T-cell (primary cell): ENCODE results near the gene ALDH1A2. TPM values are rescaled to one million over a fixed set of nuclear protein-coding genes. Genes with fewer than 3 reads are reported as not detected.

Experiments
- ATAC-seq, 4 experiments: fragments of 200-7000 bp in 3 of 4; fragments of 150-1000 bp in 1 of 4; cut with Tn5 transposase; replicated peaks in 1 of 4; 1 replicate in 3 of 4; 2 replicates in 1 of 4; pipeline ENCODE4 v1.10.0; 2021; ENCODE audit warnings: moderate library complexity in 3 of 4, mild to moderate bottlenecking in 2 of 4, moderate number of reproducible peaks in 1 of 4
- CTCF ChIA-PET, 2 donors: fragments of 300-600 bp; sonication (Branson Sonifier 250); formaldehyde crosslinking; loops; one replicate each; lab custom pipeline; 2022; ENCODE audit warnings: antibody characterized with exemption in 2 of 2; lab: Charles Lee
- POLR2A ChIA-PET, 2 donors: fragments of 300-600 bp; sonication (Branson Sonifier 250); formaldehyde crosslinking; loops; one replicate each; lab custom pipeline; 2022; ENCODE audit warnings: antibody characterized with exemption in 2 of 2; lab: Charles Lee
- DNase-seq, 35 experiments: peaks; one replicate each; pipeline versions ENCODE4 v3.0.0 to v3.0.0-alpha.2; 2013 to 2023
- H3K27ac ChIP-seq: one replicate; pipeline ENCODE4 v1.5.1; 2013; ENCODE audit warnings: low read length
- H3K27me3 ChIP-seq, 2 experiments: replicated peaks in 1 of 2; 1 replicate in 1 of 2; 2 replicates in 1 of 2; pipeline versions ENCODE4 v1.6.1 to v1.7.0; 2013; ENCODE audit warnings: low read length in 1 of 2, mixed read lengths in 1 of 2; ENCODE audit not compliant: control insufficient read depth in 2 of 2, insufficient read depth in 2 of 2; ENCODE audit errors: extremely low read depth in 1 of 2
- H3K36me3 ChIP-seq, 2 donors: 1 replicate in 1 of 2; 2 replicates in 1 of 2; pipeline versions ENCODE4 v1.6.1 to v1.7.0; 2013; ENCODE audit warnings: low read length in 1 of 2; ENCODE audit not compliant: control insufficient read depth in 2 of 2, insufficient read depth in 1 of 2; ENCODE audit errors: extremely low read depth in 1 of 2
- H3K4me1 ChIP-seq, 2 experiments: 1 replicate in 1 of 2; 2 replicates in 1 of 2; pipeline versions ENCODE4 v1.6.1 to v1.7.0; 2013; ENCODE audit warnings: low read length in 2 of 2, mixed read lengths in 1 of 2; ENCODE audit not compliant: insufficient read depth in 2 of 2, control insufficient read depth in 1 of 2; ENCODE audit errors: extremely low read depth in 1 of 2
- H3K4me3 ChIP-seq, 2 donors: 1 replicate in 1 of 2; 2 replicates in 1 of 2; pipeline versions ENCODE4 v1.5.1 to v1.7.0; 2013; ENCODE audit warnings: mild to moderate bottlenecking in 2 of 2, low read length in 1 of 2, moderate library complexity in 1 of 2; ENCODE audit not compliant: control insufficient read depth in 1 of 2; ENCODE audit errors: extremely low read depth in 1 of 2
- H3K9me3 ChIP-seq: 2 replicates; pipeline ENCODE4 v1.7.0; 2013
- H3K27ac Mint-ChIP-seq, 2 donors: one replicate each; pipeline ENCODE4 v1.8.0; 2020 to 2021; ENCODE audit warnings: mild to moderate bottlenecking in 2 of 2, mixed read lengths in 2 of 2
- H3K27me3 Mint-ChIP-seq, 2 donors: one replicate each; pipeline ENCODE4 v1.8.0; 2021 to 2022; ENCODE audit warnings: mixed read lengths in 2 of 2
- H3K36me3 Mint-ChIP-seq: one replicate; pipeline ENCODE4 v1.8.0; 2021; ENCODE audit warnings: mixed read lengths
- H3K4me1 Mint-ChIP-seq, 3 donors: one replicate each; pipeline ENCODE4 v1.8.0; 2020 to 2022; ENCODE audit warnings: mixed read lengths in 3 of 3, mild to moderate bottlenecking in 1 of 3
- H3K4me3 Mint-ChIP-seq, 3 donors: one replicate each; pipeline ENCODE4 v1.8.0; 2020 to 2022; ENCODE audit warnings: mild to moderate bottlenecking in 3 of 3, mixed read lengths in 3 of 3, moderate library complexity in 3 of 3
- H3K9me3 Mint-ChIP-seq, 3 donors: one replicate each; pipeline ENCODE4 v1.8.0; 2020 to 2022; ENCODE audit warnings: mixed read lengths in 3 of 3
- WGBS: methylation state at CpG from one replicate; pipeline ENCODE4 v1.1.5; 2013; ENCODE audit warnings: missing lambda C conversion rate; ENCODE audit not compliant: insufficient coverage; 5-methylcytosine and 5-hydroxymethylcytosine counted together
- total RNA-seq, 35 experiments: library from RNA in 6 of 35; stranded (reverse) in 6 of 35; fragments of 120-200 nt in 1 of 35; gene quantifications; one replicate each; pipeline versions ENCODE4 v1.2.1 to v1.2.4 and lab custom pipeline; 2013 to 2026

ALDH1A2 gene
- total RNA-seq, 5 donors from 2014 or later (not counting 1 experiment from before 2014, with no cell fraction given) = 0.47 to 0.95 (median 0.73) TPM; not detected in 2

- POLR2A ChIA-PET = no interaction called here
- Histone ChIP-seq H3K27me3 (peaks cover 0 to 30% of the 10 kb centered on the region in 2 experiments), H3K4me3 (no peak overlapping the region), H3K9me3 (no peaks in the 10 kb centered on the region), H3K4me1 (no peaks in the 10 kb centered on the region), H3K27ac (no peak overlapping the region), H3K36me3 (no peaks in the 10 kb centered on the region)
- 83% methylated on average over 2 of the region's 5 CpGs for WGBS
- CTCF ChIA-PET = interaction anchor here in 1 of 2 donors (0.6 kb wide), 1 partner anchor 99 kb away, joined by 3 read pairs; no protein-coding TSS in a partner anchor
- Mint-ChIP-seq H3K36me3 (no peaks in the 10 kb centered on the region), H3K27me3 (peaks cover 33 to 48% of the 10 kb centered on the region in 2 donors), H3K9me3 (no peaks in the 10 kb centered on the region), H3K27ac (no peak overlapping the region), H3K4me3 (no peak overlapping the region), H3K4me1 (no peaks in the 10 kb centered on the region)
- DNase-seq = no peak
- no peak for ATAC-seq
Measured at GRCh38 chr15:57943171-57943570, 122.3 kb downstream of the ALDH1A2 start.

GRCh38 chr15:57941816-57942215 lies 123.7 kb downstream of the ALDH1A2 start:
- POLR2A ChIA-PET = no interaction called here
- Mint-ChIP-seq H3K36me3 (no peaks in the 10 kb centered on the region), H3K27me3 (peaks cover 35 to 59% of the 10 kb centered on the region in 2 donors)

DNA sequence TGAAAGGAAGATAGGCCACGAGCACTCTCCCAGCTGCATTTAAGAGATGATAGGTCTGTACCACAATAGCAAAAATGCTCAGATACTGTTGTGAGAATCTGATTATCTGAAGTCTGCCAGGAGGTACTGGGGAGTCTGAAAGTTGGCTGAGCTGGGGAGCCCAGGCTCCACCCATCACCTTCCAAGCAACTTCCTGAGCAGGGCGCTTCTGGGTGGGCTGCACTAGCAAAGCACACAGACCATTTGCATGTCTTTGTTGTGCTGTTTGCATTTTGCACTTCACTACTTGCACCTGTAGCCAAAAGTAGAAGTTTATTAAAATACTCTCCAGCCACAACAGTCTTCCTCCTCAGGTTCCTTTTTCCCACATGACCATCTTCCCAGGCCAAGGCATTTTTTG lies 133.2 kb downstream of the ALDH1A2 start:
- 67% methylated on average over 1 of the region's 2 CpGs for WGBS
- Histone ChIP-seq H3K9me3 (no peaks in the 10 kb centered on the region), H3K27me3 (no peaks in the 10 kb centered on the region), H3K4me1 (no peaks in the 10 kb centered on the region), H3K4me3 (no peak overlapping the region), H3K36me3 (no peaks in the 10 kb centered on the region), H3K27ac (no peak overlapping the region)
- Mint-ChIP-seq H3K4me3 (no peak overlapping the region), H3K27me3 (peaks cover 13 to 37% of the 10 kb centered on the region in 2 donors), H3K4me1 (no peaks in the 10 kb centered on the region), H3K36me3 (no peaks in the 10 kb centered on the region), H3K9me3 (no peaks in the 10 kb centered on the region), H3K27ac (no peak overlapping the region)
- ChIA-PET CTCF (no interaction called here), POLR2A (no interaction called here)
- DNase-seq = no peak
- ATAC-seq = no peak

More at GRCh38 chr15:57941816-57942215, 123.7 kb downstream of the ALDH1A2 start:
- Histone ChIP-seq H3K27ac (no peak overlapping the region), H3K9me3 (no peaks in the 10 kb centered on the region), H3K27me3 (peaks cover 0 to 23% of the 10 kb centered on the region in 2 experiments), H3K4me1 (no peaks in the 10 kb centered on the region), H3K4me3 (no peak overlapping the region), H3K36me3 (no peaks in the 10 kb centered on the region)
- no peaks in the 10 kb centered on the region for H3K4me1 Mint-ChIP-seq
- DNase-seq (no peak), ATAC-seq (no peak)
- H3K9me3 Mint-ChIP-seq = no peaks in the 10 kb centered on the region
- WGBS = no CpG with 5 or more reads among the region's 1 CpG
- H3K27ac Mint-ChIP-seq = no peak overlapping the region
- no peak overlapping the region for H3K4me3 Mint-ChIP-seq
- CTCF ChIA-PET = no interaction called here

GRCh38 chr15:57931570-57931969 lies 133.9 kb downstream of the ALDH1A2 start:
- DNase-seq (no peak), ATAC-seq (no peak)
- Mint-ChIP-seq H3K9me3 (no peaks in the 10 kb centered on the region), H3K4me1 (no peaks in the 10 kb centered on the region), H3K4me3 (no peak overlapping the region), H3K27ac (no peak overlapping the region), H3K27me3 (peaks cover 13 to 30% of the 10 kb centered on the region in 2 donors), H3K36me3 (no peaks in the 10 kb centered on the region)
- no peak overlapping the region for H3K27ac ChIP-seq
- POLR2A ChIA-PET = no interaction called here
- no CpG with 5 or more reads among the region's 1 CpG for WGBS
- H3K9me3 ChIP-seq = no peaks in the 10 kb centered on the region
- no peaks in the 10 kb centered on the region for H3K36me3 ChIP-seq
- H3K27me3 ChIP-seq = no peaks in the 10 kb centered on the region
- H3K4me1 ChIP-seq = no peaks in the 10 kb centered on the region
- CTCF ChIA-PET = no interaction called here
- no peak overlapping the region for H3K4me3 ChIP-seq

DNA sequence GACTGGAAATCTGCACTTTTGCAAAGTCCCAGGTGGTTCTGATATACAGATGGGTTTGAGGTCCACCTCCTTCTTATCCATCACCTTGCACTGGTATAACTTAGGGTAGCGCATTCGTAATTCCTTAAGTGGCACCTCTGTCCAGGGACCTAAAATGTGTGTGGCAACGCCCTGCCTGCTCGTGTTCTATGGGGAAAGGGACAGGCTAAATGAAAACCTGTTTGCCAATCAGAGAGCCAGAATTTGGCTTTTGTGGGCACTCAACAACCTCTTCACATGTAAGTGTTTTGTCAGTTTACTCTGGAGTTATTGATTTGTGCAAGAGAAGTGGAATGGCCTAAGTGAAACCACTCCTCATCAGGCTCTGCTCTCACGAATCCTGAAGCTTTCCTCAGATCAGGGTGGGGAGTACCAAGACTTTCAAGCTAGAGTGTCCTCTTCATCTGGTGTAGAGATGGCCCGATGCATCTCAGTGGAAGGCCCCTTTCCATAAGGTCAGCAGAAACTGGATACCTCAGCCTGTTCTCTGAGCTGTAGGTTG lies 138.3 kb downstream of the ALDH1A2 start:
- H3K4me3 Mint-ChIP-seq = no peak overlapping the region
- ATAC-seq = no peak
- no peak overlapping the region for H3K4me3 ChIP-seq
- no peaks in the 10 kb centered on the region for H3K36me3 Mint-ChIP-seq
- ChIA-PET CTCF (no interaction called here), POLR2A (no interaction called here)
- H3K4me1 ChIP-seq = no peaks in the 10 kb centered on the region
- WGBS = 100% methylated on average over 3 of the region's 6 CpGs
- peaks cover 0 to 5% of the 10 kb centered on the region in 2 experiments for H3K27me3 ChIP-seq
- H3K27ac Mint-ChIP-seq = no peak overlapping the region
- no peaks in the 10 kb centered on the region for H3K36me3 ChIP-seq
- no peaks in the 10 kb centered on the region for H3K9me3 ChIP-seq
- no peaks in the 10 kb centered on the region for H3K9me3 Mint-ChIP-seq
- no peak for DNase-seq
- no peaks in the 10 kb centered on the region for H3K4me1 Mint-ChIP-seq
- no peak overlapping the region for H3K27ac ChIP-seq
- H3K27me3 Mint-ChIP-seq = peaks cover 16 to 26% of the 10 kb centered on the region in 2 donors

- Mint-ChIP-seq H3K9me3 (no peaks in the 10 kb centered on the region), H3K27me3 (peaks cover 9 to 20% of the 10 kb centered on the region in 2 donors), H3K27ac (no peak overlapping the region), H3K36me3 (no peaks in the 10 kb centered on the region), H3K4me3 (no peak overlapping the region), H3K4me1 (no peaks in the 10 kb centered on the region)
- WGBS = no CpG with 5 or more reads among the region's 3 CpGs
- Histone ChIP-seq H3K4me1 (no peaks in the 10 kb centered on the region), H3K4me3 (no peak overlapping the region), H3K27ac (no peak overlapping the region), H3K9me3 (no peaks in the 10 kb centered on the region), H3K36me3 (no peaks in the 10 kb centered on the region), H3K27me3 (peaks cover 2 to 5% of the 10 kb centered on the region in 2 experiments)
- POLR2A ChIA-PET = no interaction called here
- CTCF ChIA-PET = no interaction called here
- ATAC-seq = no peak
- no peak for DNase-seq
Measured at GRCh38 chr15:57925650-57926049, 139.9 kb downstream of the ALDH1A2 start.
